Gastrocnemius medialis (tissue), 4 donors: ENCODE measurements around the gene ACY1. TPM values are rescaled to one million over a fixed set of nuclear protein-coding genes. Genes with fewer than 3 reads are reported as not detected.

Experiments used
- ATAC-seq, 2 donors: fragments of 150-250 bp; one replicate each; pipeline ENCODE4 v1.9.1; 2016
- DNase-seq, 2 donors: peaks; one replicate each; pipeline ENCODE4 v3.0.0-alpha.2; 2019
- H3K27ac ChIP-seq, 4 donors: fragments of 200-600 bp; sonication (generic); 1 replicate in 1 of 4; 2 replicates in 3 of 4; pipeline ENCODE4 v1.5.1; 2016 to 2018; ENCODE audit warnings: mild to moderate bottlenecking in 2 of 4, moderate library complexity in 1 of 4
- H3K27me3 ChIP-seq, 3 donors: fragments of 200-600 bp; sonication (generic) in 2 of 3; 1 replicate in 1 of 3; 2 replicates in 2 of 3; pipeline versions ENCODE4 v1.5.1 to v1.6.0; 2016 to 2019; ENCODE audit warnings: mild to moderate bottlenecking in 1 of 3, moderate library complexity in 1 of 3
- H3K36me3 ChIP-seq, 2 donors: fragments of 200-600 bp; sonication (generic) in 1 of 2; one replicate each; pipeline ENCODE4 v1.5.1; 2017 to 2018
- H3K4me1 ChIP-seq, 2 donors: fragments of 200-600 bp; sonication (generic) in 1 of 2; one replicate each; pipeline ENCODE4 v1.5.1; 2016 to 2017; ENCODE audit warnings: mild to moderate bottlenecking in 2 of 2
- H3K4me3 ChIP-seq, 4 donors: fragments of 200-600 bp; sonication (generic) in 3 of 4; 1 replicate in 1 of 4; 2 replicates in 3 of 4; pipeline ENCODE4 v1.5.1; 2016 to 2019; ENCODE audit warnings: mild to moderate bottlenecking in 2 of 4
- H3K9me3 ChIP-seq, 3 donors: fragments of 200-600 bp; sonication (generic) in 2 of 3; 1 replicate in 1 of 3; 2 replicates in 2 of 3; pipeline ENCODE4 v1.5.1; 2016 to 2019
- CTCF ChIP-seq, 5 experiments: fragments of 450-650 bp in 3 of 5; fragments of 200-600 bp in 2 of 5; sonication (generic) in 2 of 5; IDR thresholded peaks in 4 of 5; conservative IDR thresholded peaks in 1 of 5; 1 replicate in 4 of 5; 2 replicates in 1 of 5; pipeline ENCODE4 v1.5.1; 2016 to 2019; ENCODE audit warnings: antibody characterized with exemption in 5 of 5, mild to moderate bottlenecking in 3 of 5, moderate library complexity in 3 of 5
- POLR2A ChIP-seq, 2 donors: fragments of 450-650 bp; IDR thresholded peaks; one replicate each; pipeline ENCODE4 v1.6.1; 2017; ENCODE audit warnings: antibody characterized with exemption in 2 of 2, mild to moderate bottlenecking in 2 of 2, moderate library complexity in 2 of 2
- in situ Hi-C, 4 donors: fragments of 200-750 bp; cut with MboI; loops; one replicate each; pipeline versions ENCODE4 v1.15.0 to v1.8.0; 2017; ENCODE audit warnings: low sequenced_read_pairs in 4 of 4
- intact Hi-C: fragments of 100-400 bp; cut with DNase I; formaldehyde crosslinking; loops from one replicate; pipeline ENCODE4 v1.15.1; 2023; ENCODE audit warnings: low total_unique reads
- total RNA-seq, 4 donors: library from RNA; depleted of rRNA; stranded (reverse); fragments of >200 nt; gene quantifications; one replicate each; pipeline versions ENCODE4 v1.1.0 to v1.2.3, GENCODE V29; 2016

Gene ACY1
- total RNA-seq, 4 donors from 2014 or later, result 33.5 to 79.3 (median 43.2) TPM

GRCh38 chr3:52022323-52023100, 39.2 kb downstream of the ACY1 start:
- peak; percentile 34 to 46 for ATAC-seq
- TF ChIP-seq POLR2A (IDR thresholded peaks at IDR 0.05), result peak; percentile 64 to 71
- TF ChIP-seq CTCF (IDR thresholded peaks at IDR 0.05 in 4 of 5, conservative IDR thresholded peaks at IDR 0.05 in 1 of 5), result peak in 1 of 5 experiments; percentile 21
- intact Hi-C loops, result loop anchor here (2.0 kb wide), 1 partner anchor 820 kb away; no protein-coding TSS in a partner anchor
- Histone ChIP-seq H3K36me3 (no peaks in the 10 kb centered on the region), H3K27ac (peak overlapping the region; percentile 95 to 98 (median 96)), H3K27me3 (no peaks in the 10 kb centered on the region), H3K4me1 (peaks cover 92 to 93% of the 10 kb centered on the region in 2 donors), H3K9me3 (no peaks in the 10 kb centered on the region), H3K4me3 (peak overlapping the region; percentile 42 to 59 (median 46))
- in situ Hi-C loops, result no loop called here
- peak; percentile 49 to 85 for DNase-seq

GRCh38 chr3:52023101-52023770, 39.9 kb downstream of the ACY1 start:
- Histone ChIP-seq H3K36me3 (no peaks in the 10 kb centered on the region), H3K4me1 (peaks cover 92 to 94% of the 10 kb centered on the region in 2 donors), H3K4me3 (peak overlapping the region; percentile 42 to 59 (median 46)), H3K27ac (peak overlapping the region; percentile 95 to 98 (median 96)), H3K27me3 (no peaks in the 10 kb centered on the region), H3K9me3 (no peaks in the 10 kb centered on the region)
- no peak for TF ChIP-seq POLR2A (IDR thresholded peaks at IDR 0.05)
- no peak for TF ChIP-seq CTCF (IDR thresholded peaks at IDR 0.05 in 4 of 5, conservative IDR thresholded peaks at IDR 0.05 in 1 of 5)
- intact Hi-C loops (loop anchor here (2.0 kb wide), 1 partner anchor 820 kb away; no protein-coding TSS in a partner anchor), in situ Hi-C loops (no loop called here)
- ATAC-seq, result peak in 1 of 2 donors; percentile 2
- DNase-seq, result peak in 1 of 2 donors; percentile 53

- DNase-seq (no peak), ATAC-seq (no peak)
- Histone ChIP-seq H3K36me3 (no peaks in the 10 kb centered on the region), H3K4me3 (peak overlapping the region; percentile 42 to 59 (median 46)), H3K9me3 (no peaks in the 10 kb centered on the region), H3K4me1 (peaks cover 92 to 94% of the 10 kb centered on the region in 2 donors), H3K27ac (peak overlapping the region; percentile 95 to 98 (median 96)), H3K27me3 (no peaks in the 10 kb centered on the region)
- no peak for TF ChIP-seq CTCF (IDR thresholded peaks at IDR 0.05 in 4 of 5, conservative IDR thresholded peaks at IDR 0.05 in 1 of 5)
- no peak for TF ChIP-seq POLR2A (IDR thresholded peaks at IDR 0.05)
- intact Hi-C loops, result loop anchor here (2.0 kb wide), 1 partner anchor 819 kb away; no protein-coding TSS in a partner anchor
- in situ Hi-C loops, result no loop called here
Observed at GRCh38 chr3:52023860-52024764, 40.8 kb downstream of the ACY1 start.

GRCh38 chr3:52024765-52025452, 41.6 kb downstream of the ACY1 start:
- peak; percentile 66 to 79 for DNase-seq
- Histone ChIP-seq H3K4me3 (peak overlapping the region in 3 of 4 donors; percentile 25 to 59 (median 45)), H3K27ac (peak overlapping the region; percentile 95 to 98 (median 96)), H3K27me3 (no peaks in the 10 kb centered on the region), H3K9me3 (no peaks in the 10 kb centered on the region), H3K4me1 (peaks cover 94 to 95% of the 10 kb centered on the region in 2 donors), H3K36me3 (no peaks in the 10 kb centered on the region)
- no peak for TF ChIP-seq CTCF (IDR thresholded peaks at IDR 0.05 in 4 of 5, conservative IDR thresholded peaks at IDR 0.05 in 1 of 5)
- TF ChIP-seq POLR2A (IDR thresholded peaks at IDR 0.05), result peak in 1 of 2 donors; percentile 41
- ATAC-seq, result peak; percentile 43 to 63
- in situ Hi-C loops, result no loop called here
- intact Hi-C loops, result no loop called here
